ENCODE results near the gene ZBTB7B. TPM values are rescaled to one million over a fixed set of nuclear protein-coding genes. Genes with fewer than 3 reads are reported as not detected.

ZBTB7B gene
- polyA plus RNA-seq, 2 of the 4 experiments (the other 2 are of a cell fraction): 20.5 to 30.7 TPM

GRCh38 chr1:154998818-154999570 lies 3.6 kb upstream of the ZBTB7B start (continued):
- TF ChIP-seq ATOH8 (CRISPR knock-in tag; IDR thresholded peaks at IDR 0.05; ENCODE audit: low read depth): no peak
- no peak for TF ChIP-seq FOSL2 (IDR thresholded peaks at IDR 0.05)
- TF ChIP-seq FOSL2 (CRISPR knock-in tag; IDR thresholded peaks at IDR 0.05): no peak
- no peak for TF ChIP-seq MAZ (IDR thresholded peaks at IDR 0.05; ENCODE audit: borderline replicate concordance, low read depth, low read length)
- TF ChIP-seq CTCF (IDR thresholded peaks at IDR 0.05): peak; percentile 90
- TF ChIP-seq PHF8 (IDR thresholded peaks at IDR 0.05; ENCODE audit: borderline replicate concordance, low read depth): no peak
- no peak for TF ChIP-seq POLR2A (IDR thresholded peaks at IDR 0.05; ENCODE audit: low read length)
- TF ChIP-seq SREBF2 (IDR thresholded peaks at IDR 0.05): no peak

- H3K4me1 ChIP-seq: peaks cover 32% of the 10 kb centered on the region
Measured at GRCh38 chr1:154999571-155000410, 2.8 kb upstream of the ZBTB7B start.

GRCh38 chr1:155000411-155000725 lies 2.2 kb upstream of the ZBTB7B start:
- DNase-seq (ENCODE audit: low read depth in 1 of 2, low spot score in 1 of 2): peak in 1 of 2 experiments; percentile 55
- FAIRE-seq: no peak
- TF ChIP-seq RARB (CRISPR knock-in tag; IDR thresholded peaks at IDR 0.05) (no peak), POLR2A (IDR thresholded peaks at IDR 0.05; ENCODE audit: low read length) (0 out of 2 replicates have a peak, but pooled peaks have one; percentile 11)
- Histone ChIP-seq H3K4me1 (peaks cover 36% of the 10 kb centered on the region), H3K9me3 (no peaks in the 10 kb centered on the region), H3K4me2 (peak overlapping the region; percentile 99), H3K4me3 (peak overlapping the region; percentile 80), H3K27ac (peak overlapping the region; percentile 98 to 100)
- 0% methylated on average over 9 of the region's 13 CpGs for WGBS (ENCODE audit: missing lambda C conversion rate)
- ATAC-seq: peak in 1 of 2 experiments; percentile 0; a peak in 3 of 6 replicates
- ChIA-PET POLR2A (interaction anchor here (1.8 to 4.8 kb wide), 4 partner anchors 17 to 30 kb away, joined by 7 to 52 read pairs (median 12); partner anchors contain the start of genes CKS1B, FLAD1 and SHC1), CTCF (interaction anchor here (0.5 kb wide), 1 partner anchor 89 kb away, joined by 3 read pairs; no protein-coding TSS in a partner anchor)

More at GRCh38 chr1:154999571-155000410, 2.8 kb upstream of the ZBTB7B start:
- Histone ChIP-seq H3K27ac (peak overlapping the region; percentile 98 to 100), H3K9me3 (no peaks in the 10 kb centered on the region), H3K4me2 (peak overlapping the region; percentile 99), H3K4me3 (peak overlapping the region; percentile 80)
- WGBS (ENCODE audit: missing lambda C conversion rate): 31% methylated on average over 41 of the region's 50 CpGs
- no peak for ATAC-seq
- peak in 1 of 2 experiments; percentile 50 for DNase-seq (ENCODE audit: low read depth in 1 of 2, low spot score in 1 of 2)
- TF ChIP-seq MAX (IDR thresholded peaks at IDR 0.05) (peak; percentile 75), NFE2L2 (conservative IDR thresholded peaks at IDR 0.05; ENCODE audit: low read length) (no peak)
- no peak for FAIRE-seq
- ChIA-PET CTCF (interaction anchor here (0.5 to 1.5 kb wide), 4 partner anchors 85 to 469 kb away, joined by 3 to 4 read pairs (median 3); no protein-coding TSS in a partner anchor), POLR2A (interaction anchor here (1.8 to 4.8 kb wide), 4 partner anchors 16 to 29 kb away, joined by 7 to 52 read pairs (median 12); partner anchors contain the start of genes CKS1B, FLAD1 and SHC1)

- H3K9me3 ChIP-seq: no peaks in the 10 kb centered on the region
- peak overlapping the region; percentile 98 to 100 for H3K27ac ChIP-seq
- FAIRE-seq (no peak), DNase-seq (ENCODE audit: low read depth in 1 of 2, low spot score in 1 of 2) (peak; percentile 90 to 94), ATAC-seq (peak; percentile 47 to 67)
- peak overlapping the region; percentile 99 for H3K4me2 ChIP-seq
- ChIA-PET CTCF (no interaction called here), POLR2A (interaction anchor here (0.6 to 4.8 kb wide), 9 partner anchors 10 to 64 kb away, joined by 3 to 52 read pairs (median 5); partner anchors contain the start of genes CKS1B, FLAD1, PMVK and PYGO2)
- peak overlapping the region; percentile 80 for H3K4me3 ChIP-seq
- H3K4me1 ChIP-seq: peaks cover 36% of the 10 kb centered on the region
- 2% methylated on average over 18 of the region's 43 CpGs for WGBS (ENCODE audit: missing lambda C conversion rate)
- peak; percentile 22 to 51; a peak in 2 of 5 replicates for TF ChIP-seq EP300 (IDR thresholded peaks at IDR 0.05)
- no peak for TF ChIP-seq NPAS2 (CRISPR knock-in tag; IDR thresholded peaks at IDR 0.05; ENCODE audit: borderline replicate concordance)
- peak; percentile 83 for TF ChIP-seq RFX5 (IDR thresholded peaks at IDR 0.05)
- TF ChIP-seq USF2 (IDR thresholded peaks at IDR 0.05): no peak; the same call in 1 of the 2 replicates
- TF ChIP-seq FOSB (CRISPR knock-in tag; IDR thresholded peaks at IDR 0.05): no peak
- TF ChIP-seq BCL3 (IDR thresholded peaks at IDR 0.05): peak; percentile 63; the same call in 1 of the 3 replicates
Measured at GRCh38 chr1:155000726-155001424, 1.7 kb upstream of the ZBTB7B start.

Measured in A549 (cell line).